NCI-H187 treated with DMSO at 0.1 percent for 48 hours (cell line): ENCODE measurements around the gene ARHGEF17.
A peak's percentile ranks its signal among the peaks of the same experiment; 100 is the strongest.

Experiments
- DNase-seq: peaks from one replicate; lab custom pipeline; 2025; lab: John Stamatoyannopoulos, UW

The ARHGEF17 gene

DNA sequence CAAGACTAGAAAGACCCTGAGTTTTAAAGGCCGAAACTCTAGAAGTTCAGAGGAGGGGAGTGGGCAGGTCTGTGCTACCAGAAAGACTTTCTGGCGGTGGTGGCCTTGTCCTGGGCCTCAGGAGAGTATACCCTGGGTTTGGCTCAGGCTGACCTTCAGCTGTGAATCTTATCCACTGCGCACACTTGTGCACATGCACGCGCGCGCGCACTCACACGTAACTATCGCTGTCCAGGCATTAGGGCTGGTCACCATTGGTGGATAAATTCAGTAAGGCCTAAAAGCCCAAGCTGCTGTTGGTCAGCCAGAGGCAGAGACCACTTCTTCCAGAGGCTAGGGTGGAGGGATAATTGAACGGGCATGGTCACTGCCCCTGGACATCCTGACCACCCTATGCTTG lies 25.1 kb downstream of the ARHGEF17 start:
- no peak for DNase-seq

DNA sequence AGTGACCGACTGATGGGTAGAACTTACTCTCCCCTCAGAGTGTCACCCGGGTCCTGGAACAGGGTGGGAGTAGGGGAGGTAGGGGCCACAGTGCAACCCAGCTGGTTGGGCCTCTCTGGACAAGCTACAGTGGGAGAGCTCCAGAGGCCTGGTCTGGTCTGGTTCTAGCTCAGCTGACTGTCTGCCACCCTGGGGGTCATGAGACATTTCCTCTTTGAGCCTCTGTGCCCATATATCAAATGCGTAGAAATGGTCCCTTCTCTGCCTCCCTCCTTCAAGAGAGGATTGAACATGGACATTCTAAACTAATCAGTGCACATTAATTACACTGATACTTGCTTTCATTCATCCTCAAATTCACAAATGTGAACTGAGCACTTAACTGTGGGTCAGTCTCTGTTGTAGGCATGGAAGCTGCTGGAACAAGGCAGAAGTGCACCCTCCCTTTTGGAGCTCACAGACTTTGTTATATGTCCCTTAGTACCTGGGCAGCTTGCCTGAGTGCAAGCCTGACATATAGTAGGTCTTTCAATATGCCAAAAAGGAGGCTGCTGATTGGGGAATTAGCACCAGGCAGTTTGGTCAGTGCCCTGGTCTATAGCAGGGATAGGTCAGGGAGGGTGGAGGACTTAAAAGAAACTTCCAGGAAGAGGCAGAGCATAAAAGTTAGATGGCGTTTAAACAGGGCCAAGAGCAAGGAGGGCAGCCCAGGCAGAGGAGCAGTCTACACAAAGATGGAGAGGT lies 25.7 kb downstream of the ARHGEF17 start:
- DNase-seq, result no peak

DNA sequence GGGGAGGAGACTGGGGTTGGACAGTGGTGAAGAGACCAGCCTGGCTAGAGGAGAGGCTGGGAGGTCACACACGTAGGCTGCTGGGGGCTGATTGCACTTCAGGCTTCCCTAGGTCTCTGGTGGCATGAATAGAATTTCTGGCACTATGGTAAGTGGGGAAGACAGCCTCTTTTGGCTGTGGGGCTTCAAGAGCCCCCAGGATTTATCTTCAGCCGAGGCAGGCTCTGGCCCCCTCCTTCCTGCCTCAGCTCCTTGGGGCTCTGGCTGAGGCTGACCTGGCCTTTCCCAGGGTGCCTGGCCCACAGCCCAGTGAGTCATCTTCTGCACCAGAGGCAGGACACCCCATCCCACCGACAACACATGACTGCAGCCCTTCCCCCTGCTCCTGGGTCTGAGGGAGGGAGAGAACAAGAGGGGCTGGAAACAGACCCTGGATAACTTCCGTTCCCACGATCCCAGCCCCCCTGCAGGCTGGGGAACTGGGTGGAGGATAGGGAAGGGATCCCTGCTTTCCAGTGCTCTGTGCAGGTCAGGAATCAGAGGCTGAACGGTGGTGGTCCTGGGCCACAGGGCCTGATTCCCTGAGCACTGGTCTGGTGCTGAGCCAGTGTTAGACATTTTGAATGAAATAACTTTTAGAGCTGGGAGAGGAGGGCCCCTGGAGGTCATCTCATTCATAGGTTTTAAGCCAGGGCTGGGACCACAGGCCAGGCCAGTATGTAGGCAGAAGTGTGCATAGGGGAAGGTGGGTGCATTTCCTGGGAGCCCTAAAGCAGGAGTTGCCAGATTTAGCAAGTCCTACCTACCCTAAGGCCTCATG lies 26.5 kb downstream of the ARHGEF17 start:
- no peak for DNase-seq

- DNase-seq, result peak; percentile 20
Observed at GRCh38 chr11:73335204-73335923, 27.3 kb downstream of the ARHGEF17 start.

GRCh38 chr11:73337846-73338245 lies 29.8 kb downstream of the ARHGEF17 start:
- no peak for DNase-seq

GRCh38 chr11:73338279-73338678 lies 30.2 kb downstream of the ARHGEF17 start:
- DNase-seq, result no peak

GRCh38 chr11:73340164-73340563 lies 32.1 kb downstream of the ARHGEF17 start:
- no peak for DNase-seq

DNA sequence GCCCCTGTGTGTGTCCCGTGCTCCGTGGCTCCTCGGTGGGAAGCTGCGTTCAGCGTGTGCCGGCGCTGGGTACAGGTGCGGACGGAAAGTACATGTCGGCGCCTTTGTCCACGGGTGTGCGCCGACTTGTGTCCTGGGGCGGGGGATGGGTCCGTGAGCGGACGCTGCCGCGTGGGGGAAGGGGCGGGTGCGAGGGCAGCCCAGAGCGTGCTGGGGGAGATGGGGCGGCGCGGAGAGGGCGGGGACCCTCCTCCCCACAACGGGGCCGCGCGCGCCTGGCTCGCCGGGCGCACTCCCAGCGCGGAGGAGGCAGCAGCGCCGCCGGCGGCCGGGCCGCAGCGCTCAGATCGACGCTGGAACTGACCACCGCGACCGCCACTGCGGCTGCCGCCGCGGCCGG lies 34.6 kb downstream of the ARHGEF17 start:
- no peak for DNase-seq

GRCh38 chr11:73343076-73343873 lies 35.2 kb downstream of the ARHGEF17 start:
- no peak for DNase-seq

DNA sequence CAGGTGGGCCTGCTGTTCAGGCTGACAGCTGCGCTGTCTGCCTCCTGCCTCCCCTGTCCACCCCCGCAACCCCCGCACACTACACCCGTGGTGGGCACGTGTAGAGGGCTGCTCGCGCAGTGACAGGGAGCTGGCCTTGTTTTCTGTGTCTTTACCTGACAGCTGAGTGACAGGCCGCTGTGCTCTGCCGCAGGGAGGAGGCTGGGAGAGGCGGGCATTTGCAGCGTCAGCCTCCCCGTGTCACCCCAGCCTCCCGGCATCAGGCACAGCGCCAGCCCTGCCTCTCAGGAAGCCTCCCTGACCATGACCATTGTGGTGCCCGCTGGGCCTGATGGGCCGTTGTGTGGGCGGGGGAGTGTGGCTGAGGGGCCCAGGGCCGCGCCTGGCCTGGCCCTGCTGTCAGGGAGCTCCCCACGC lies 36.1 kb downstream of the ARHGEF17 start:
- DNase-seq, result no peak

DNA sequence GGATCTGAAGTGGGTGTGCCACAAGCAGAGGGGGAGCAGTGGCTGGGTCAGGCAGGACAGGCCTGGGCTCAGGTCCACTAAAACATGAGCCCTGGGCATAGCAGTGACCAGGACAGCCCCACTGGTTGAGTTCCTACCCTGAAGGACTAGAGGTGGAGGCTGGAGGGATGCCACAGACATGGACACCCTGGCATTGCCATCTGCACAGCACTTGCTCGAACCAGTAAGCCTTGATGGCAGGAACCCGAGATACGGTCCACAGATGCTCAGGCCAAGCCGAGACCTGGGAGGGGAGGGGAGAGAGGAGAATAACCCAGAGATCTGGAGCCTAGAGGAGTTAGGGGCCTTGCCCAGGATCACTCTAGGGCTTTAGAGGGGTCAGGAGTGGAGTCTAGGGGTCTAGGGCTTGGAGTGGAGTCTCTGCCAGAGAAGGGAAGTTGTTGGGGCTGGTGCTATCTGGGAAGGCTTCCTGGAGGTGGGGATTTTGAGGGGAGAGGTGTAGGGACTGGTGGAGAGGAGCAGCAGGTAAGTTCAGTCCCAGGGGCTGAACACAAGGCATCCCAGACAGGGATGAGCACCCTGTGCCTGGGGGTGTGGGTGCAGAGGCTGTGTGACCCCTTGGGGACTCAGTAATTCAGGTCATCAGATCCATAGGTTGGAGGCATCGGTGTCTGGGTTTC lies 37.5 kb downstream of the ARHGEF17 start:
- no peak for DNase-seq

DNA sequence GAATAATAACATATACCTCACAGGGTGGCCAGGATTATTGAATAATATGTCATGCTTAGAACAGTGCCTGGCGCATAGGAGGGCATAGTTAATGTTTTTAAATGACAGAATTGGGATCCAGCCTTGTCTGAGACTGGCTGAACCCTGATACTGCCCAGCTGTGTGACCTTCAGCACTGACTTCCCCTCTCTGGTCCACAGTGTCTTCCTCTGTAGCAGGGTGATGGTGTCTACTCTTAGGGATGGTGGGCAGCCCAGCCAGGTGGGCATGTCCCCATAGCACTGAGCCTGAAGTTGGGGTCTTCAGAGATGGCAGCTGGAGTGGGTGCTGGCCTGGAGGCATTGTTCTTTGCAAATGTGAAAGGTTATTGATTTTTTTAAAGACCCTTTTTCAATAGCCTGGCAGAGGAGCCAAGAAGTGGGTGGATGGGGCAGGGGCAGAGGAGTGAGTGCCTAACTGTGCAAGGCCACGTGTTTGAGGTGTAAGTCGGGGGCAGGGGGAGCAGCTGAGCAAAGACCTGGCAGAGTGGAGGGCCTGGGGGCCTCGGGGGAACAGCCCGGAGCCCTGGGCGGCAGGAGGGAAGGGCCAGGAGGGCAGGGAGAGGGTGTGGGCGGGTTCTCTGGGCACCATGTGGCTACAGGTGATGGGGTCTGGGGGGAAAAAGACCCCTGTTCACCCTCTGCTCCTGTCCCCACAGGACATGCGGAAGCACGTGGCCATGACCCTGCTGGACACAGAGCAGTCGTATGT lies 38.3 kb downstream of the ARHGEF17 start:
- no peak for DNase-seq

DNA sequence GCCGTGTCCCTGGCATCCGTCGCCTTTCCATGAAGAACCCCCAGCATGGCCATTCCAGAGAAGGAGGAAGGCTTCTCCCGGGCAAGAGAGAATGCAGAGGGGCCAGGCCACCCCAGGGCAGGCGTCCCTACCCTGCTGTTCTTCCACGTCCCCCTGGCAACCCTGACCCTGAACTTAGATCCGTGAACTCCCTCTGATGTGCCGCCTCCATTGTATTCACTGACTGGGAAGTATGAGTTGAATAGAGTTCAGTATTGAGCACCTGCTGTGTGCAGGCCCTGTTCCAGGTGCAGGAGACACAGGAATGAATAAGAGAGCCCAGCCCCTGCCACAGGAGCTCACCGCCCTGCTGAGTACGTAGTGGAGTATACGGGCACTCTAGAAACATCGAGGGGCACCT lies 39.0 kb downstream of the ARHGEF17 start:
- no peak for DNase-seq

GRCh38 chr11:73348838-73349237 lies 40.8 kb downstream of the ARHGEF17 start:
- no peak for DNase-seq

GRCh38 chr11:73349633-73350032 lies 41.6 kb downstream of the ARHGEF17 start:
- DNase-seq, result no peak

DNA sequence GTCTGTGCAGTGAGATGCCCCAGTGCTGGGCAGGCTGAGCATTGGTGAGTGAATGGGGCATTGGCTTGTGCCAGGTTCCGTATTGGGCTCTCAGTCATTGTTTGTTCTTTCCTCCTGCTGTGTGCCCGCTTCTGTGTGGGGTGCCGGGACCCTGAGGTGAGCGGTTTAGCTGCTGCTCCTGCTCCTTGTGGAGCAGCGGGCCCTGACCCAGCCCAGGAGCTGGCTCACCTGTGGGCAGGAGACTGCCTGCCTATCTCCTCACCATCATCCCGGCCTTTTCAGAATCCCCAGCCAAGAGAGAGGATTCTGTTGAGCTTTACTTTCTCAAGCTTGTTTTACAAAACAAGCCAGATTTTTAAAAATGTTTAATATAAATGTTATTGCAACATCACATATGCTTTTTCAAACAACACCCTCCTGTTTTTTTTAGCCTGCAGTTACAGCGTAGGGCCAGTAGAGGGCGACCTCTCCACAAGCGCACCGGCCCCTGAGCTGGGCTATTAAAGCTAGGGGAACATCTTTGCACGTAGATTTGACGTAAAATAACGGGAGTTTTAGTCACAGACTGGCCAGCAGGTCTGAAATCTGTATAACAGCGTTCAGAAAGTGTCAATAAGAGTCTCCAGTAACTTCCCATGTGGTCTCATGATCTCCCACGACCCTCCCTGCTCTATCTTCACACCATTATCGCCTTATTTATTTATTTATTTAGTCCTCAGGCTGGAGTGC lies 43.0 kb downstream of the ARHGEF17 start:
- DNase-seq, result peak; percentile 13

DNA sequence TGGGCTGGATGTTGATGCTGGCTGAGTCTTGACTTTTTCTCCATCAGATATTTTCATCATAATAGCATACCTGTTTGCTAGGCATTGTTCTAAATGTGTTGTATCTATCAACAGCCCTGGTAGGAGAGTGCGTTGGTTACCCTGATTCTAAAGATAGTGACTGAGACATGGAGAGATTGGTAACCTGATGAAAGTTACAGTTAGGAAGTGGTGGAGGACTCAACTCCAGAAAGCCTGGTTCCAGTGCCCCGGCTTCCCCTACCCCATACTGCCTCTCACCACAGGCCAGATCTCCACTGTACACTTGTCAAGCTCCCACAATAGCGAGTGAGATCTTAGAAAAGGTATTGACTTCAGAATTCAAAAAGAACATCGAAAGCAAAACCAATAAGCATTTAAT lies 45.3 kb downstream of the ARHGEF17 start:
- DNase-seq, result no peak

DNA sequence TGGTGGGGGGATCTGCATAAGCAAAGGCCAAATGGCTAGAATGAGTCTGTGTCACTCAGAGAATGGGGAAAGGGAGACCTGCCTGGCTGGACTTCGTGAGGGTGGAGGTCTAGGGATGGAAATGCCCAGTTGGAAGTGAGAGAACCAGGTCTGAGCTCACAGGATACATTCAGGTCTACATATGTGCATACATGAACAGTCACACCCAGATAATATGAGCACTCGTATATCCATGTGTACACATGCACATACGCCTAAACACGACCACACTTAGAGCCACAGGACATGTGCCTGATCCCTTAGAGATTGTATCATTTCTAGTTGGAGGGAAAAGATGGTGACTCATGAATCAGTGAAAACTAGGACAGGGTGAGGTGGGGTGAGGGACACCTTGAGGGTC lies 47.0 kb downstream of the ARHGEF17 start:
- no peak for DNase-seq

DNA sequence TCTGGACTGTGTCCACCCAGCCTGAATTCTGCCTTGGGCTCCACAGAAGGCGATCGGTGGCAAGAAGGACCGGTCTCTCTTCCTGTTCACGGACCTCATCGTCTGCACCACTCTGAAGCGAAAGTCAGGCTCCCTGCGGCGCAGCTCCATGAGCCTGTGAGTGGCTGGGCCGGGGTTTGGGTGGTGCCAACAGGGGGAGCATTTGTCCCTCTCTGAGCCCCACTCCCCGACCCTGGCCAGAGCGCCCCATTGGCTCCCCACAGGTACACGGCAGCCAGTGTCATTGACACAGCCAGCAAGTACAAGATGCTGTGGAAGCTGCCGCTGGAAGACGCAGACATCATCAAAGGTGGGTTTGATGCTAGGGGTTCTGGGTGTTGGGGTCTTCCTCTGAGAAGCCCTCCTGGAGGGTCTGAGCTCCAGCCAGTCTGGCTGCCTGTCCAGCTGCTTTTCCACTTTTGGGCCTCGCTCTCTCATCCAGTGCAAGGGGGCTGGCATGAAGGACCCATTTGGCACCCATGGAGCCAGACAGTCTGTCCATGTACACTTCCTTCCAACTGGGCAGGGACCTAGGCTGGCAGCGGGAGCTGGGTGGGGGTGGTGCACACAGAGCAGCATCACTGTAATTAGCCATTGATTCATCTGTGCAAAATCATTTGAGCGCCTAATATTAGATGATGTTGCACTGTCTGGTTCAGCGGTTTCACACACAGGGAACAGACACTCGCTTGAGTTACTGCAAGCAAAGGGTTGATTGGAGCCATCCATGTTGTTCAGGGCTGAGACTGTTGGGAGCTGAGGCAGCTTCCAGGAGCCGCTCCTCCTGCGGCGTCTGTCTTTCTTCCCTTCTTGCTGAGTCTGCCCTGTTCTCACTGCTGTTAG lies 49.1 kb downstream of the ARHGEF17 start:
- DNase-seq, result no peak
